BJ (cell line): ENCODE data around the gene FCN2. TPM values are rescaled to one million over a fixed set of nuclear protein-coding genes. Genes with fewer than 3 reads are reported as not detected.

Experiments used
- CTCF ChIA-PET: fragments of 350-600 bp; formaldehyde crosslinking; extraction: SDS; loops from one replicate; lab custom pipeline; 2021; ENCODE audit warnings: antibody characterized with exemption, inconsistent platforms; lab: Yijun Ruan, JAX
- POLR2A ChIA-PET: fragments of 300-600 bp; sonication (Branson Sonifier 250); formaldehyde crosslinking; extraction: SDS; loops from one replicate; lab custom pipeline; 2021; ENCODE audit warnings: antibody characterized with exemption; lab: Charles Lee
- DNase-seq: peaks from one replicate; pipeline ENCODE4 v3.0.0-alpha.2; 2011; ENCODE audit warnings: low read depth
- H3K27me3 ChIP-seq: 2 replicates; pipeline ENCODE4 v1.6.0; 2011; ENCODE audit warnings: low read length; ENCODE audit not compliant: control insufficient read depth, insufficient read depth
- H3K36me3 ChIP-seq: 2 replicates; pipeline ENCODE4 v1.5.1; 2011; ENCODE audit warnings: low read length; ENCODE audit not compliant: control insufficient read depth, insufficient read depth
- H3K4me3 ChIP-seq: 2 replicates; pipeline ENCODE4 v1.5.1; 2011; ENCODE audit warnings: low read depth, mild to moderate bottlenecking, control low read depth, low read length
- CTCF ChIP-seq: IDR thresholded peaks from 2 replicates; pipeline ENCODE4 v1.5.1; 2011; ENCODE audit warnings: low read depth, mild to moderate bottlenecking, control low read depth, inconsistent platforms, low read length, moderate library complexity; ENCODE audit not compliant: insufficient read depth
- polyA plus RNA-seq: library from polyadenylated mRNA; depleted of rRNA; stranded (reverse); fragments of >200 nt; gene quantifications from 2 replicates; pipeline ENCODE4 v1.2.3, GENCODE V29; 2011

The FCN2 gene
- polyA plus RNA-seq, 1 experiment: not detected

DNA sequence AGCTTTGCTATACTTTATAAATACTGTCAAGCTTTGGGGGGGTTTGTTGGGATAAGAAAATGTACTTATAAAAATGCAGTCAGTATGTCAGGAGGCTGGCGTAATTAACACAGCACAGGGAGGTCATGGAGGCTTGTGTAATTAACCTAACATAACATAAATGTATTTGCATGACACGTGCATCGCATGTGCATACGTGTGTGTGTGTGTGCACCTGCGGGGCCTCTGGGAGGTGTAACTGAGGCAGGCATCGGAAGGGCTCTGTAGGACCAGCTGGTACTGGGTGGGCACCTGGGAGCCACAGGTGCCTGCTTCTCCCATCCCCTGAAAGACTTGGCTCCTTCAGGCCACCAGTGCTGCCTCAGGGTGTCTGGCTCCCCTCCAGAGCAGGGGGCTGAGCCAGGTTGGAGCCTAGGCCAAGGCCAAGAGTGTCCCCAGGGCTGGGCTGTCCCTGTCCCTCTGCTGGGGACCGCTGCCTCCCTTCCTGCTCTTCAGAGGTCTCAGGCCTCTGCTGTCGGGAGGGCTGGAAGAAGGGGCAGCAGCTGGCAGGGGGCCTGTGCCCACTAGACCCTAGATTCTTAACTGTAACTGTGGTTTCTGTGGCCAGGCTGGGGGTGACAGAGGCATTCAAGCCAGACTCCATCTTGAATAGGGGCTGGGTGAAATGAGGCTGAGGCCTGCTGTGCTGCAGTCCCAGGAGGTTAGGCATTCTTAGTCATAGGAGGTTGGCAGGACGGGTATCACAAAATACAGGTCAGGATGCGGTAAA, 9.0 kb downstream of the FCN2 start:
- ChIA-PET CTCF (no interaction called here), POLR2A (no interaction called here)
- Histone ChIP-seq H3K27me3 (peaks cover 13% of the 10 kb centered on the region), H3K36me3 (no peaks in the 10 kb centered on the region), H3K4me3 (no peak overlapping the region)
- DNase-seq: no peak
- no peak for TF ChIP-seq CTCF

- POLR2A ChIA-PET: no interaction called here
- TF ChIP-seq CTCF: no peak
- DNase-seq: no peak
- Histone ChIP-seq H3K36me3 (no peaks in the 10 kb centered on the region), H3K27me3 (peaks cover 13% of the 10 kb centered on the region), H3K4me3 (no peak overlapping the region)
- CTCF ChIA-PET: no interaction called here
These were observed 9.5 kb downstream of the FCN2 start for GRCh38 chr9:134890155-134890495.

GRCh38 chr9:134891053-134891452, 10.4 kb downstream of the FCN2 start:
- peaks cover 13% of the 10 kb centered on the region for H3K27me3 ChIP-seq
- CTCF ChIA-PET: no interaction called here
- POLR2A ChIA-PET: no interaction called here
- H3K36me3 ChIP-seq: no peaks in the 10 kb centered on the region
- no peak for TF ChIP-seq CTCF
- no peak overlapping the region for H3K4me3 ChIP-seq
- no peak for DNase-seq

GRCh38 chr9:134891713-134892112, 11.1 kb downstream of the FCN2 start:
- CTCF ChIA-PET: no interaction called here
- DNase-seq: no peak
- POLR2A ChIA-PET: no interaction called here

DNA sequence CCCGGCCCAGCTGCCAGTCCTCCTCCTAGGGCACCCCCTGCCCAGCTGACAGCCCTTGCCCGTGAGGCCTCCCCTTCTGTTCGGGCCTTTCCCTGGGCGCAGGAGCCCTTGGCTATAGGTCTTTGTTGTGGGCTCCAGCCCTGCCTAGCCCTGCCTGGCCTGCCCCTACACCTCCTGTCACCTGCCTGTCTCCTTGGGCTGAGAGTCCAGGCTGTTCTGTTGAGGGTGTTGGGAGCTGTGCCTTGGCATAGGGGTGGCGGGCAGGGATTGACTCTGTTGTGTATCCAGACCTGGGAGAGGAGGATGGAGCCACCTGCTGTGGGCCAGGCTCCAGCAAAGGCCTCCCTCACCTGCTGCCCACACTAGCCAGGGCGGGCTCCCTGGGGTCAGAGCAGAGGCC, 11.6 kb downstream of the FCN2 start:
- no peak for TF ChIP-seq CTCF
- DNase-seq: no peak
- peaks cover 10% of the 10 kb centered on the region for H3K27me3 ChIP-seq
- POLR2A ChIA-PET: no interaction called here
- no peak overlapping the region for H3K4me3 ChIP-seq
- H3K36me3 ChIP-seq: no peaks in the 10 kb centered on the region
- CTCF ChIA-PET: no interaction called here

More at GRCh38 chr9:134891713-134892112, 11.1 kb downstream of the FCN2 start:
- Histone ChIP-seq H3K4me3 (no peak overlapping the region), H3K27me3 (peaks cover 10% of the 10 kb centered on the region), H3K36me3 (no peaks in the 10 kb centered on the region)
- TF ChIP-seq CTCF: no peak
